NCI-H2029 (cell line): ENCODE results near the gene GMEB1.
"Not testable (repeated sequence)": the region's sequence is repeated elsewhere in the genome, so short reads cannot be mapped to it uniquely, and the experiment has no call there.

Source experiments
- DNase-seq: peaks from one replicate; lab custom pipeline; 2025; lab: John Stamatoyannopoulos, UW

GMEB1 gene

GRCh38 chr1:28668191-28668955 lies at the start of gene GMEB1:
Gene GMEB1 (plus strand): TSS chr1:28668784. CDS start chr1:28683613, 14,829 bp downstream.
- DNase-seq = peak; percentile 78

- DNase-seq = no peak
These were observed 36.9 kb upstream of the GMEB1 start for GRCh38 chr1:28631713-28632112.

GRCh38 chr1:28632560-28632959 lies 36.0 kb upstream of the GMEB1 start:
- DNase-seq = no peak

- DNase-seq = no peak
These were observed 27.8 kb upstream of the GMEB1 start for GRCh38 chr1:28640766-28641165.

GRCh38 chr1:28642056-28642846 lies 26.3 kb upstream of the GMEB1 start:
- DNase-seq = no peak

GRCh38 chr1:28642847-28643635 lies 25.5 kb upstream of the GMEB1 start, which contains the start of gene TAF12:
Gene TAF12 (minus strand): TSS chr1:28643067. CDS start chr1:28622081, 20,986 bp downstream.
- peak; percentile 90 for DNase-seq

GRCh38 chr1:28644494-28644893 lies 24.1 kb upstream of the GMEB1 start:
- DNase-seq = no peak

- DNase-seq = not testable (repeated sequence)
These were observed 23.2 kb upstream of the GMEB1 start for GRCh38 chr1:28645406-28645805.

- no peak for DNase-seq
These were observed 22.5 kb upstream of the GMEB1 start for GRCh38 chr1:28646040-28646439.

- DNase-seq = peak; percentile 87
These were observed 20.5 kb upstream of the GMEB1 start for GRCh38 chr1:28648008-28648473.

GRCh38 chr1:28648474-28649198 lies 19.9 kb upstream of the GMEB1 start, which contains the start of gene RNU11:
Gene RNU11 (plus strand): TSS chr1:28648600.
- DNase-seq = peak; percentile 91

- DNase-seq = not testable (repeated sequence)
These were observed 15.5 kb upstream of the GMEB1 start for GRCh38 chr1:28653063-28653462.

- DNase-seq = not testable (repeated sequence)
These were observed 14.7 kb upstream of the GMEB1 start for GRCh38 chr1:28653870-28654269.

GRCh38 chr1:28655448-28656311 lies 12.9 kb upstream of the GMEB1 start:
- not testable (repeated sequence) for DNase-seq

- no peak for DNase-seq
These were observed 12.2 kb upstream of the GMEB1 start for GRCh38 chr1:28656335-28656734.

- DNase-seq = no peak
These were observed 4.6 kb upstream of the GMEB1 start for GRCh38 chr1:28663871-28664470.

- no peak for DNase-seq
These were observed 1.8 kb upstream of the GMEB1 start for GRCh38 chr1:28666806-28667205.

- peak; percentile 74 for DNase-seq
These were observed 556 bp downstream of the GMEB1 start for GRCh38 chr1:28668956-28669723.

- no peak for DNase-seq
These were observed 2.7 kb downstream of the GMEB1 start for GRCh38 chr1:28671254-28671780.
